ENCODE measurements around the gene CYS1.

The CYS1 gene

DNA sequence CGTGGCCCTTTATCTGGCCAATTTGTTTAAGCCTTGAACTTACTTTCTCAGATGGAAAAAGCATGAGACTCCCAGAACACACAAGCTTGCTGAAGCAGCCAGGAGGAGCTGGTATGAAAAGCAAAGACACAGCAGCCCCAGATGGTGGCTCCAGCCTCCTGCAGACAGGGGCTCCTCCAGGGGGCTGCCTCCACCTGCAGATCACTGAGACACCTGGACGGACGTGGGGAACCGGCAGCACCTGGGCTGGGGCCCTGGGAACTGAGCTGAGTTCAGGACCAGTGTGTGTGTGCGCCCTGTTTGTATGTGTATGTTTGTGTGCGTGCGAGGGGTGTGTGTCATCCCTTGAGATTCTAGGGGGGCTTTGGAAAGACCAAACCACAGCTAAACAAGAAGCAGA is 8.6 kb downstream of the CYS1 start:
- no peak for DNase-seq (ENCODE audit: low read depth)

DNA sequence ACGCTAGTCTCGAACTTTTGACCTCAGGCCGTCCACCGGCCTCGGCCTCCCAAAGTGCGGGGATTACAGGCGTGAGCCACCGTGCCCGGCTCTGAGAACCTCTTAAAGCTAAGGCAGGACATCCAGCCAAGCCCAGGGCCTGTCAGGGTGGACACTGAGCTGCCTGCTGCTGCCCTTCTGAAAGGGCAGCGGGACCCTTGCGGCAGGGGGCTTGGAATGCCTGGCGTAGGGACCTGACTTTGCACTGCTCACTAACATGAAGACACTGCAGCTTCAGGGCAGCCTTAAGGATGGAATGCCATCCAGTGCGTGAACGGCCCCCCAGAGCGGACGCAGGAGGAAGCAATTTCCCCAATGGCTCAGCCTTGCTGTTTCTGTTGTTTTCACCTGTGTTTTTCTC is 9.0 kb downstream of the CYS1 start:
- no peak for DNase-seq (ENCODE audit: low read depth)

DNA sequence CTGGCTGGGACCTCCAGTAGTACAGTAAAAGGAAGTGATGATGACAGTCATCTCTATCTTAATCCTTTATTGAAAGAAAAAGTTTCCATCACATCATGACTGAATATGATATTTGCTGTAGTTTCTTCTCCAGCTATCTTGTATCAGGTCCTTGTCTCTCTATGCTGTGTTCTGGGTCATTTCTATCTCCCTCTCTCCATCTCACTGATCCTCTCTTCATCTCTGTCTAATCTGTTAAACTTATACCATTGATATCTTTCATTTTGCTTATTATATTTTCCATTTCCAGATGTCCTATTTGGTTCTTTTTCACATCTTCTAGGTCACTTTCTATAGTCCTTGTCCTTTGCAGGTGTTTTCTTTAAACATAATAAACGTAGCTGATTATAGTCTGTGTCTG is 12.3 kb downstream of the CYS1 start:
- no peak for DNase-seq (ENCODE audit: low read depth)

DNA sequence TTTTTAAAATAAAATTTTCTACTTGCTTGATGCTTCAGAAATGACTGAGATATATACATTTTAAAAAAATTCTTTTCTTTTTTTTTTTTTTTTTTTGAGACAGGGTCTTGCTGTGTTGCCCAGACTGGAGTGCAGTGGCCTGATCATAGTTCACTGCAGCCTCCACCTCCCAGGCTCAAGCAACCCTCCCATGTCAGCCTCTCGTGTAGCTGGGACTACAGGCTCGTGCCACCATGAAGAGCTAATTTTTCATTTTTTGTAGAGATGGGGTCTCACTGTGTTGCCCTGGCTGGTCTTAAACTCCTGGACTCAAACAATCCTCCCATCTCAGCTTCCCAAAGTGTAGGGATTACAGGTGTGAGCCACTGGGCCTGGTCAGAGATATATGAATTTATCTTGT is 12.9 kb downstream of the CYS1 start:
- DNase-seq (ENCODE audit: low read depth): no peak

DNA sequence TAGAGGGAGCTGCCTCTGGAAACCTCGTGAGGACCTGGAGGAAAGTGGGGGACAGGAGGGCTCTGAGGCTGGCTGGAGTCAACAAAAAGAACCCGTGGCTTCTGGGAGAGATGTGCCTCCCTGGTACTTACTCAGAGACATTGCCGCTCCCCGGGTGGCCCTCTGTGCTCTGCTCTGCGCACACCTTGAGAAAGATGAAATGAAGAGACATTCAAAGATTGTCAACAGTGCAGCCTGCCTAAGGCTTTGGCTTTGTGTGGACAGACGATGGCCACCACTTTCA is 14.5 kb downstream of the CYS1 start:
- no peak for DNase-seq (ENCODE audit: low read depth)

DNA sequence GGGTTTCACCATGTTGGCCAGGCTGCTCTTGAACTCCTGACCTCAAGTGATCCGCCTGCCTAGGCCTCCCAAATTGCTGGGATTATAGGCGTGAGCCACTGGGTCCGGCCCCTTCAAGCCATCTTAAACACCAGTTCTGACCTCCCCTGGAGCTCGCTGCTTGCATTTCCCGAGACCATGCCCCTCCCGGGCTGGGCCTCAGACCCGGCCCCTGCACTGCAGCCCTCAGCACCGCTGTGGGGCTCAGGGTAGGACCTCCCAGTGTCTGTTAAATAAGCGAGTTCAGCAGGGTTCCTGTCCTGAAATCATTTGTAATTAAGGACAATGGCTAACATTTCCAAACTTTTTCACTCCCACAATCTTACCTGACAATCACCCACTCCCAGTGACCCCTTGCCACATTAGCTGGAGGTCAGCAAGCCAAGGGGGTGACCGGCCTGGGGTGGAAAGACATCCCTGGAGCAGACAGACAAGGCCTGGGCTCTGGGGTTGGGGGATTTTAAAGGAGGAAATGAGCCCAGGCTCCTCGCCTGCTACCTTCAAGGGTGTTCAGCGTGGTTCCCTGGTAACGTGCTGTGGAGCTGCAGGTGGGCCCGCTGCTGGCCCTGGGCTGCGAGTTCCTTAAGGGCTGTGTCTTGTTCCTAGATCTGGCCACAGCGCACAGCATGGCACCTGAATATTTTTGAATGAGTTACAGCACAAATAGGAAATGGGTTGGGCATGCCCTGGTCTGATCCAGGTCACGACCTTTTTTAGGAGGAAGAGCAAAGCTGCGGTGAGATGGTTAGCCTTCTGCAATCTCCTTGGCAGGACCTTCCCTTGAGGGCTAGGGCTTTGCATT is 15.1 kb downstream of the CYS1 start:
- DNase-seq (ENCODE audit: low read depth): no peak

DNA sequence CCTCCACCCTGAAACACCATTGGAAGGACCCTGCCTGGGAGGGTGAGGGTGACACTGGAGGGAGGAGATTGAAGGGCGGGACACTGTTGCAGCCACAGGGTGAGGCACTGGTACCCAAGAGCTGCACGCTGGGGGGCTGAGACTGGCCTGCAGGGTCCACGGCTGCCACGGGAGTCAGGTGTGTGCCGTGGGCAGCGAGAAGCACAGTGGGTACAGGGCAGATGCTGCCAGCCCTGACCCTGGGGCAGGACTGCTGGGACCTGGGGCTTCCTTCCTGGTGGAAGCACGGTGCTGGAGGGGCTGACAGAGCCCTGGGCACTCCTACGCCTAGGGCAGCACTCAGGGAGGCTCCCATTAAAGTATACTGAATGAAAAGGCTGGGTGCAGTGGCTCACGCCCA is 16.6 kb downstream of the CYS1 start:
- no peak for DNase-seq (ENCODE audit: low read depth)

DNA sequence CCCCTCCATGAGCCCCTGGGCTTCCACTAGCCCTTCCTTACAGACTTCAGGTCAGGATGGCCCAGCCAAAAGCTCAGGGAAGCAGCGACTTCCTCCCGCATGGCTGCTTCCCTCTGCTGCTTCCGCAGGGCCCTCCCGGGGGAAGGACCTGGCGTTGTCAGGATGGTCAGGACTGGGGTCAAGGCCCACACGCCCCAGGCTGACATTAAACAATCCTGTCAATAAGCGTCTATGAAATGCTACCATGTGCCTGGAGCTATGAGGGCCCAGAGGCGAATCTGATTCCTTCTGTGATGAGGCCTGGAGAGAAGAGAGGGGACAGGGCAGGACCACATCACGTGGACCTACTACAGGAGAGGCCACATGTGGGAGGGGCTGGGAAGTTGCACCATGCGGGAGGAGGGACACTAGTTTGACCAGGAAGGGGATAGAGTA is 17.3 kb downstream of the CYS1 start:
- no peak for DNase-seq (ENCODE audit: low read depth)

DNA sequence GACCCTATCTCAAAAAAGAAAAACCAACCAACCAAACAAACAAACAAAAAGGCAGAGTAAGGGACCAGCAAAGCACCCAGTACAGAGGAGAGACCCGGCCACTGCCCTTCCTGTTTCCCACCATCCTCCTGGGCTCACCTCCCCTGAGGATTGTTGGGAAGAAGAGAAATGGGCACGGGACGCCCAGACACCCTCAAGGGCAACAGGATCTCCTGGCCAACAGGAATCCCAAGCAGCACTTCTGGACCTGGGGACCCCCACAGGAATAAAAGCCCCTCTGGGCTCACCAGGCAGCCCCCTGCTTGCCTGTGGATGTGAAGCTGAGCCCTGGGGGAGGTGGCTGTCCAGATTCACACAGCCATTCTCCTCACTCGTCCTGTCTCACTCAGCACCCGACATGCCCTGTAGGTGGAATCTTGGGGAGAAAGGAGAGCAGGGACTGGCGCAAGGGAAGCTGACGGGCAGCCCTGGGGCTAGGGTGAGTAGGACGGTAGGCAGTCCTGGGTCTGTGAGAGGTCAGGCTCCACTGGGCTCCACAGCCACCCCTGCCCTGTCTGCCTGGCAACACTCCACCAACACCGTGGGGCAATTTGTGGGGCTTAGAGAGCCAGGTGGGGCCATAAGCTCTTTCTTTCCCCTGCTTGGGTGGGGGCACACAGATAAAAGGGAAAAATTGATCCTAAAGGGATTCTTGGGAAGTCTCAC is 18.8 kb downstream of the CYS1 start:
- no peak for DNase-seq (ENCODE audit: low read depth)

DNA sequence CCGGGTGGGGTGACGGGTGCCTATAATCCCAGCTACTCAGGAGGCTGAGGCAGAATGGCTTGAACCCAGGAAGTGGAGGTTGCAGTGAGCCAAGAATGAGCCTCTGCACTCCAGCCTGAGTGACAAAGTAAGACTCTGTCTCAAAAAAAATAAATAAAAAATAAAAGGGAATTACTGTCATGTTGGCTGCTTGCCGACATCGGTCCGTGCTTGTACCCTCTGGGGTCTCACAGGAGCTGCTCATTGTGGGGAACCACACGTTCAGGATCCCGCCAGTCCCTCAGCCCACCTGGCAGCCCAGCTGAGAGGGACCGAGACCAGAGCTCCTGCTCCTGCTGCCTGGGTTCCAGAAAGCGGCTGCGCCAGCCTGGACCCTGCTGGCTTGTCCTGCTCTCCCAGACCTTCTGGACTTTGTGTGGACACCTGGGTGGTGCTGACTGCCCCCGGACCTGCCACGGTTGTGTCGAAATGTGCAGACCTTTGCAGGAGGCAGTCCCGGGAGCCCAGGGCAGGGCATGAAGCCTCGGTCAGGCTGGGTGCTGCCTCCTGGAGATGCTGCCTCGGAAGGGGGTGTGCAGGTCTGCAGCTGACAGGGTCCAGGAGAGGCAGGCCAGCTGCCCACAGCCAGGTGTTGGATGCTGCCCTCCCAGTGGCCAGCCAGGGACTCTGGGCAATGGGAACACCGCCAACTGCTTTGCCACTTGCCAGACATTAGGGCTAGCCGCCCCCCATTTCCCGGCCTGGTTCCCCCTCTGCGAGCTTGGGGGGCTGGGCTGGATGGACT is 20.5 kb downstream of the CYS1 start:
- no peak for DNase-seq (ENCODE audit: low read depth)

DNA sequence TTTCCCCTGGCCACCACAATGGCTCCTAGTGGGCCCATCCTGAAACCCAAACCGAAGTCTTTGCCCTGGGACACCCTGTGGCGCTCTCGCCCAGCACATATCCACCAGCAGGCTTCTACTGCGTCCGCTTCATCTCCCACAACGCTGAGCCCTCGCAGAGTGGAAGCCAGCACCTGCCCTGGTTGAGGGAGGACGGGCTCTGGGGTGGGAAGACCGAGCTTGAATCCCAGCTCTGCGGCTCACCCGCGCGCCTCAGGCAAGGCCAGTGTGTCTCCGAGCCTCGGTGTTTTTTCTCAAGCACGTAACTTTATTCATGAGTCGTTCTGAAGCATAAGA is 21.2 kb downstream of the CYS1 start:
- no peak for DNase-seq (ENCODE audit: low read depth)

DNA sequence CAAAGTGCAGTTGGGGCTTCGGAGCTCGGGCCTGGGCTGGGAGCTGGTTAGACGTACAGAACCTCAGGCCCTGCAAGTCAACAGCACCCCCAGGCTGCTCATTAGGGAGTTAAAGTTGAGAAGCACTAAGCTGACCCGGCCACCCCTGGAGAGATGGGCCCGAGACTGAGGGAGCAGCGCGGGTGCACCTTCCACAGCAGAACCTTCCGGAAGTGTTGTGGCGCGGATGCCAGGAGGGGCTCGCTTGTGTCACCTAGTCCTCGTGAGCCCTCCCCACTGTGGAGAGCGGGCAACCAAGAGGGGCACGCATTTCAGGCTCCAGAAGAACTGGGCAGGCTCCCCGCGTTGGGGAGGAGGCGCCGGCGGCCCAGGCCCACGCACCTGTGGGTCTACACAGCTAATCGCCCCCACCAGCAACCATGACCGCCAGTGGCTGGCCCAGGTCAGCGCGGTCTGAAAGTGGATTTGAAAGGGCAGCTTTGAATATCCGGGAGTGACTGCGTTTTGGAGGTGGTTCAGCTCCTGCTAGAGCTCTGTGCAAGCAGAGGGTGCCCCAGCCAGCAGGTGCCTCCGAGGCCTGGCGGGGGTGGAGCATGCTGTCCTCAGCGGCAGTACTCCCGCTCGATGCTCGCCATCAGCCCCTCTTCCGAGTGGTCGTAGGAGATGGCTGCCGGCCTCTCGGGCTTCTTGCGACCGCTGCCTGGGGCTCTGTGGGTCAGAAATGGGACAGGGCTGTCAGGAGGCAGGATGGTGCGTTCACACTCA is 21.8 kb downstream of the CYS1 start:
- DNase-seq (ENCODE audit: low read depth): no peak

DNA sequence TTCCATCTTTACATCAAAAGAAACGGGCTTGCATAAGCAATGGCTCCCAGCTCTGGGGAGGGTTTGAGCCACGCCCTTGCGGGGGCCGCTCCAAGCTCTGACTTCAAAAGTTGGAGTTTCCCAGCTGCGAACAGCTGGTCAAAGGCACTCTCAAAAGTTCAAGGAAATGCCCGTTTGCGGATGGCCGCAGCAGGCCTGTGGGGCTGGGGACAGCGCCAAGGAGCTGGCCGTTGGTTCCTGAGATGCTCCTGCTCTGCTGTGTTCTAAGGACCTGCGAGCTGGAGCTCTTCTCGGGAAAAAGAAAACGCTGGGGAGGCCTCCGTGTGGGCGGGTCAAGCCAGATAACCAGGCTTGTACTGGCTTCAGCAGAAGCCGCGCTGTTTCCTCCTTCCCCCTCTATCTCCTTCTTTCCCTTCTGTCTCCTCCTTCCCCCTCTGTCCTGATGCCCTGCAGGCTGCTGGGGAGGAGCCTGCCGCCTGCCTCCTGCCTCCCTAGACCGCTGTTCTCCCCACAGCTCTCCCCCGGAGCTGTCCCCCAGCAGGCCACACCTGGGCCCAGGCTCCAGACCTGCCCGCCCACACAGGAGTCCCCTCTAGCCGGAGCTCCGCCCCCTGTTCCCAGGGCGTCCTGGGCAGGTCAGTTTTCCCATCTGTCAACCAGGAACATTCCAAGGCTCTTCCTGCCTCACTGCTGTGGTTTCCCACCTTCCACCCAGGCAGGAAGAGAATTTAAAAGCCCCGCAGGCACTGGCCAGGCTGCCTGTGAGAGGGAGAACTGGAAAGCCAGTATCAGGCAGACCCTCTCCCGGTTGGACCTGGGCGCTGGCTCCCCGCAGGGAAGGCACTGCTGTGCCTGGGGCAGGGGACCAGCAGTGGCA is 22.7 kb downstream of the CYS1 start:
- no peak for DNase-seq (ENCODE audit: low read depth)

DNA sequence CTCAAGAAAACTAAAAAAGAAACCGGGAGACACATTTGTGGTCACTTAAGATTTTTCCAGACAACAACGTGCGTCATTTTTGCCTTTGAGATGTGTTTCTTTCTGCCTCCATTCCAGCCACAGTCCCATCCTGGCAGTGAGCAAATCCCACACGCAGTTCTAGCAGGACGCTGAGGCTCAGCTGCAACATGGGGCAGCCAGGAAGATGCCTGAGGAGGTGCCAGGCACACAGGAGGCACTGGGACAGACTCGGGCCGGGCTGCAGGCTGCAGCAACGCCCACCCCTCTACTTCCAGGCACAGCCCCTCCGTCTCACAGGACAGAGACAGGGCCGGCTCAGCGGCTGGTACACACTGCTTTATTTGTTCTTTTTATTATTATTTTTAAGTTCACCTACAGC is 23.8 kb downstream of the CYS1 start:
- DNase-seq (ENCODE audit: low read depth): no peak

DNA sequence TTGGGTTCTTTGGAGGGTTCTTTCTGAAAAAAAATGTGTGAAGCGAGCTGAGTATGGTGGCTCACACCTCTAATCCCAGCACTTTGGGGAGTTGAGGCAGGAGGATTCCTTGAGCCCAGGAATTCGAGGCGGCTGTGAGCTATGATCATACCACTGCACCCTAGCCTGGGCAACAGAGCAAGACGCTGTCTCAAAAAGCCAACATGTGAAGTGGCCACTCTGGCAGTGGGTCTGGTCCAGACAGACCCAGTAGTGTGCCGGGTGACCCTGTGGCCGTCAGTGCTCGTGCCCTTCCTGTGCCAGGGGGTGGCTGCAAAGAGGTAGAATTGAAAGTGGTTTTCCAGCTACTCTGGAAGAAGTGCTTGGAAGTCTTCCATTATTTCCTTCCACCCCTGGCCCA is 25.2 kb downstream of the CYS1 start:
- DNase-seq (ENCODE audit: low read depth): no peak

DNA sequence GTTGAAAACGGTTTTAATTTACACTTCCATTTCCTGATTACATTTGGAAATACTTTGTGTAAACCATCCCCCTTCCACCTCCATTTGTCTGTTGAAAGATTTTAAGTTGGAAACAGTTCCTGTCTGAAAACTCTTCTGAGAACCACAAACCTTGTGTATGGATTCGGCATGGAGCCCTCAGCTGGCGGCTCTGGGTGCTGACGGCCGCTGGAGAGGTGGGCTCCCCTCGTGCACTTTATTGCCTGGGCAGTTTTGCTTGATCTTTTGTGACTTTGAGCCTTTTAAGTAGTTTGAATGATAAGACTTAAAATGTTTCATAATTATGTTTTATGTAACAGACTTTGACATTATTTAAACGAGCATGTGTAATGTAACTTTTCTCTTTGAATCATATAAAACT is 25.8 kb downstream of the CYS1 start:
- no peak for DNase-seq (ENCODE audit: low read depth)

DNA sequence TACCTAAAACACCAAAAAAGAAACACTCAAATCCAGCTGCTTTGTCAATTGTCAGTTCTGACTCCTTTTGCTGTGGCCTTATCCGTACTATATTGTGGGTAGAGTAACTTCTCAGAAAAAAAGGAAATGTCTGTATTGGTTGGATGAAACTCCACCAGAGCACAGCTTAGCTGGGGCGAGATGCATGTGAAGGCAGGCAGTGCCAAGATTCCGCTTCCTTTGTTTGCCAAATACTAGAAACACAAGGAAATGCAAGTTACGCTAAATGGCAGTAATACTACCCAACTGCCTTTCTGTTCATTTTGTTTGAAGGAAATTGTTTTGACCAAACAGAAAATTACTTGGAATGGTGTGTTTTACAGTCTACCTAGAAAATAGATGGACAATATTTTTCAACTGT is 26.9 kb downstream of the CYS1 start:
- no peak for DNase-seq (ENCODE audit: low read depth)

DNA sequence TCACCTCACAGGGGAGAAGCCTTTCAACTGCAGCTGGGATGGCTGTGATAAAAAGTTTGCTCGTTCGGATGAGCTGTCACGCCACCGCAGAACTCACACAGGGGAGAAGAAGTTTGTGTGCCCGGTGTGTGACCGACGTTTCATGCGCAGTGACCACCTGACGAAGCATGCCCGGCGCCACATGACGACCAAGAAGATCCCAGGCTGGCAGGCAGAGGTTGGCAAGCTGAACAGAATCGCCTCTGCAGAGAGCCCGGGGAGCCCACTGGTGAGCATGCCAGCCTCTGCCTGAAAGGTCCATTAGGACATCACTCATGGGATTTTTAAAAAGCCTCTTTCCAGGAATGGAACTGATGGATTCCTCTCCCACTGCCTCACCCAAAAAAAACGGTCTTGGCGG is 28.0 kb downstream of the CYS1 start:
- DNase-seq (ENCODE audit: low read depth): no peak

DNA sequence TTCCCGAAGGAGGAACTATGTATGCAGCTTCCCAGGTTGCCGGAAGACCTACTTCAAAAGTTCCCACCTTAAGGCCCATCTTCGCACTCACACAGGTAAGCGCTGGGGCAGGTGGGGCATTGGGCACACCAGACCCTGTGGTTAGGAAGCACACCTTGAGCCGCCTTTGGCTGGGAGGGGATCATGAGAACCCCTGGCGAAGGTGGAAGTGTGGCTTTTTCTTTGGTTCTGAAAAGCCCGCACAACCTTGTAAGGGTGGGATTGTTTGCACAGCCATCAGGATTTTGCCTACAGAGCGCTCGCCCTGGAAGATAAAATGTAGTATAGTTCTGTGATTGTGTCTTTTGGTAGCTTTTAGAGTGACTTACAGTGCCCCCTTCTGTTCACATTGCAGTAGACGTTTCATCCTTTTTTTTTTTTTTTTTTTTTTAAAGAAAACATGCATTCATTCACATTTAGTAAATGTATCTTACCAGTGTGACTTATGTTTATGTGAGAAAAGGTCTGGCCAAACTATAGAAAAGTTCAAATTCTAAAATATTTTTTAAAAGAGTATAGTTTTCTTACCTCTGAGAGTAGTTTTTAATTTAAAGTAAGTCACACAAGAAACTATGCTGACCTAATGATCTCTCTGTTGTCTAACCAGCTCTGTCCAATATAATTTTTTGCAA is 31.6 kb downstream of the CYS1 start:
- DNase-seq (ENCODE audit: low read depth): no peak

DNA sequence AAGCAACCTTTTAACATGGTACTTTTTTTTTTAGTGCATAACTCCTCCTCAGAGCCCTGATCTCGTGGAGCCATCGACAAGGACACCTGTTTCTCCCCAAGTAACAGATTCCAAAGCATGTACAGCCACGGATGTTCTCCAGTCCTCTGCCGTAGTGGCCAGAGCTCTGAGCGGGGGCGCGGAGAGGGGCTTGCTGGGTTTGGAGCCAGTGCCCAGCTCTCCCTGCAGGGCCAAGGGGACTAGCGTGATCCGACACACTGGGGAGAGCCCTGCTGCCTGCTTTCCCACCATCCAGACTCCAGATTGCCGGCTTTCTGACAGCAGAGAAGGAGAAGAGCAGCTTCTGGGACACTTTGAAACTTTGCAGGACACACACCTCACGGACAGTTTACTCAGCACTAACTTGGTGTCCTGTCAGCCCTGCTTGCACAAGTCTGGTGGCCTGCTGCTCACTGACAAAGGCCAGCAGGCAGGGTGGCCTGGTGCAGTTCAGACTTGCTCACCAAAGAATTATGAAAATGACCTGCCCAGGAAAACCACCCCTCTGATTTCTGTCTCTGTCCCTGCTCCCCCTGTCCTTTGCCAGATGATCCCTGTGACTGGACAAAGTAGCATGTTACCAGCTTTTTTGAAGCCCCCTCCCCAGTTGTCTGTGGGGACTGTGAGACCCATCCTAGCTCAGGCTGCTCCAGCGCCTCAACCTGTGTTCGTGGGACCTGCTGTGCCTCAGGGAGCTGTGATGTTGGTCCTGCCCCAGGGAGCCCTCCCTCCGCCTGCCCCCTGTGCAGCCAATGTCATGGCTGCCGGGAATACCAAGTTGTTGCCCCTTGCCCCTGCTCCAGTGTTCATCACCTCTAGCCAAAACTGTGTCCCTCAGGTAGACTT is 32.4 kb downstream of the CYS1 start:
- no peak for DNase-seq (ENCODE audit: low read depth)

Data from HS-27A (cell line).